Kidney (tissue), 14 donors: Measurements from ENCODE around the gene APBB3. TPM values are rescaled to one million over a fixed set of nuclear protein-coding genes. Genes with fewer than 3 reads are reported as not detected.
A peak's percentile ranks its signal among the peaks of the same experiment; 100 is the strongest.

Experiments used
- DNase-seq, 5 donors: peaks; one replicate each; pipeline ENCODE4 v3.0.0-alpha.2; 2013 to 2020
- FAIRE-seq: peaks from 2 replicates; lab custom pipeline; 2012; peaks lifted over from hg19 to GRCh38; lab: Jason Lieb, UNC
- H3K27ac ChIP-seq, 2 donors: one replicate each; pipeline ENCODE4 v1.7.0; 2013; ENCODE audit warnings: low read depth in 2 of 2, low read length in 2 of 2, inconsistent platforms in 1 of 2
- H3K27me3 ChIP-seq: one replicate; pipeline ENCODE4 v1.7.1; 2013; ENCODE audit warnings: low read length, inconsistent platforms; ENCODE audit not compliant: control insufficient read depth, insufficient read depth
- H3K36me3 ChIP-seq, 3 donors: one replicate each; pipeline versions ENCODE4 v1.7.0 to v1.7.1; 2013; ENCODE audit warnings: low read length in 3 of 3, control low read depth in 1 of 3, inconsistent platforms in 1 of 3; ENCODE audit not compliant: insufficient read depth in 3 of 3, control insufficient read depth in 2 of 3
- H3K4me1 ChIP-seq, 3 donors: one replicate each; pipeline versions ENCODE4 v1.7.0 to v1.7.1; 2013; ENCODE audit warnings: low read length in 3 of 3, inconsistent platforms in 1 of 3, low read depth in 1 of 3; ENCODE audit not compliant: control insufficient read depth in 2 of 3, insufficient read depth in 2 of 3
- H3K4me3 ChIP-seq, 3 donors: one replicate each; pipeline versions ENCODE4 v1.7.0 to v1.8.1; 2013; ENCODE audit warnings: low read length in 3 of 3, control low read depth in 1 of 3, inconsistent platforms in 1 of 3
- H3K9ac ChIP-seq, 3 donors: one replicate each; pipeline versions ENCODE4 v1.7.0 to v1.7.1; 2013; ENCODE audit warnings: low read length in 3 of 3, control low read depth in 1 of 3, inconsistent platforms in 1 of 3
- H3K9me3 ChIP-seq, 3 donors: one replicate each; pipeline versions ENCODE4 v1.7.0 to v1.7.1; 2013; ENCODE audit warnings: low read length in 3 of 3, control low read depth in 1 of 3, inconsistent platforms in 1 of 3; ENCODE audit not compliant: control insufficient read depth in 2 of 3, insufficient read depth in 1 of 3
- intact Hi-C: fragments of 100-400 bp; cut with DNase I; formaldehyde crosslinking; loops from one replicate; pipeline ENCODE4 v1.11.1; 2022
- polyA plus RNA-seq: library from polyadenylated mRNA; stranded (reverse); fragments of 350-450 nt; fragmentation: Illumina TruSeq; extraction: RNeasy Lipid Tissue Mini Kit (QIAGEN cat#74804); gene quantifications from one replicate; pipeline ENCODE4 v1.2.3, GENCODE V29; 2014; ENCODE audit warnings: low read depth, low replicate concordance; ENCODE audit not compliant: insufficient read depth
- total RNA-seq: library from RNA; stranded (reverse); fragmentation: NEBNext Ultra II Directional; extraction: Animal tissue kit (Norgen Biotek cat#: 25700); gene quantifications from one replicate; pipeline ENCODE4 v1.2.1, GENCODE V29; 2021
- TF ChIP-seq, protein P1 (sequence below): IDR thresholded peaks from 3 replicates; pipeline ENCODE4 v1.5.1; 2012; ENCODE audit warnings: mild to moderate bottlenecking, moderate library complexity, borderline replicate concordance; ENCODE audit not compliant: insufficient read depth; ENCODE audit errors: extremely low read depth
- donor health status: control.
- donor health status: control.
- donor health status: control.
- donor health status: control.
- donor health status: control.
- donor health status: DM: yes; HTN: yes; CAD: no.
- donor health status: Normal renal cell carcinoma (clear cell type).

APBB3 gene
- total and polyA plus RNA-seq, 2 donors from 2014 or later = 19.6 to 33.9 TPM

DNA sequence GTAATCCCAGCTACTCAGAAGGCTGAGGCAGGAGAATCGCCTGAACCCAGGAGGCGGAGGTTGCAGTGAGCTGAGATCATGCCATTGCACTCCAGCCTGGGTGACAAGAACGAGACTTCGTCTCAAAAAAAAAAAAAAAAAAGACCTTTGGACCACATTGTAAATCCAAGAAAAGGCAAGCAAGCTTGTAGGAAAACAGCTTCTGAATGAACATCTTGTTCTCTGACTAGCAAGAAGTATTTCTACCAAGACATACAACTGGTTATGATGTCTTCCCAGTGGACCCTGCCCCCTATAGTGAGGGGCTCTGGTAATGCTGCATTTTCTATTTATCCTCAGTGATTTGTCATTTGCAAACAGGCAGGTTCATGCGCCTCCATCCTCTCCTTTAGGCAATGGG lies 21.4 kb downstream of the APBB3 start:
- H3K9me3 ChIP-seq = no peaks in the 10 kb centered on the region
- H3K36me3 ChIP-seq = peaks cover 11 to 41% (median 32%) of the 10 kb centered on the region in 3 donors
- intact Hi-C loops = loop anchor here (10.0 kb wide), 1 partner anchor 102 kb away; the partner anchor contains the start of genes IK and NDUFA2
- no peaks in the 10 kb centered on the region for H3K27me3 ChIP-seq
- no peak for DNase-seq
- TF ChIP-seq, protein P1, sequence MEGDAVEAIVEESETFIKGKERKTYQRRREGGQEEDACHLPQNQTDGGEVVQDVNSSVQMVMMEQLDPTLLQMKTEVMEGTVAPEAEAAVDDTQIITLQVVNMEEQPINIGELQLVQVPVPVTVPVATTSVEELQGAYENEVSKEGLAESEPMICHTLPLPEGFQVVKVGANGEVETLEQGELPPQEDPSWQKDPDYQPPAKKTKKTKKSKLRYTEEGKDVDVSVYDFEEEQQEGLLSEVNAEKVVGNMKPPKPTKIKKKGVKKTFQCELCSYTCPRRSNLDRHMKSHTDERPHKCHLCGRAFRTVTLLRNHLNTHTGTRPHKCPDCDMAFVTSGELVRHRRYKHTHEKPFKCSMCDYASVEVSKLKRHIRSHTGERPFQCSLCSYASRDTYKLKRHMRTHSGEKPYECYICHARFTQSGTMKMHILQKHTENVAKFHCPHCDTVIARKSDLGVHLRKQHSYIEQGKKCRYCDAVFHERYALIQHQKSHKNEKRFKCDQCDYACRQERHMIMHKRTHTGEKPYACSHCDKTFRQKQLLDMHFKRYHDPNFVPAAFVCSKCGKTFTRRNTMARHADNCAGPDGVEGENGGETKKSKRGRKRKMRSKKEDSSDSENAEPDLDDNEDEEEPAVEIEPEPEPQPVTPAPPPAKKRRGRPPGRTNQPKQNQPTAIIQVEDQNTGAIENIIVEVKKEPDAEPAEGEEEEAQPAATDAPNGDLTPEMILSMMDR = no peak
- H3K27ac ChIP-seq = peak overlapping the region in 1 of 2 donors; percentile 59
- no peak overlapping the region for H3K4me3 ChIP-seq
- peaks cover 0 to 11% (median 10%) of the 10 kb centered on the region in 3 donors for H3K4me1 ChIP-seq
- no peak overlapping the region for H3K9ac ChIP-seq
- FAIRE-seq = no peak

DNA sequence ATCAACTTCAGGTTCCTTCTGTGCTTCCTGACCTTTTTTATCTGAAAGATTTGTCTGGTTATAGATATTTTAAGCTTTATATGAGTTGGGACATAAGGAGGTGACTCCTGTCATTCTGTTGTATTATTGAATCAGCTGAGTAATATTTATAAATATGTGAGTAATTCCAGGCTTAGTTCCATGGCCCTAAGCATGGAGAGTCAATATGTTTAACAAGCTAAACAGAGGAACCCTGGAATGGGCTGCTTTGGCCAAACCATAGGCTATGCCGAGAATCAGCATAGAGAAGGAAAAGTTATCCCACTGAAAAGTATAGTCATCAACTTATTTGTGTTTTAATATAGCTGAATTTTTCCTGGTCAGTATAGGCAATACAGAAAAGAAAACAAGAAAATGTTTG lies 24.2 kb downstream of the APBB3 start:
- intact Hi-C loops = loop anchor here (10.0 kb wide), 1 partner anchor 105 kb away; the partner anchor contains the start of genes IK and NDUFA2
- DNase-seq (no peak), FAIRE-seq (no peak)
- TF ChIP-seq, protein P1 = no peak
- Histone ChIP-seq H3K9ac (no peak overlapping the region), H3K36me3 (peaks cover 13 to 52% (median 35%) of the 10 kb centered on the region in 3 donors), H3K27ac (no peak overlapping the region), H3K4me3 (no peak overlapping the region), H3K9me3 (no peaks in the 10 kb centered on the region), H3K27me3 (no peaks in the 10 kb centered on the region), H3K4me1 (no peaks in the 10 kb centered on the region)

DNA sequence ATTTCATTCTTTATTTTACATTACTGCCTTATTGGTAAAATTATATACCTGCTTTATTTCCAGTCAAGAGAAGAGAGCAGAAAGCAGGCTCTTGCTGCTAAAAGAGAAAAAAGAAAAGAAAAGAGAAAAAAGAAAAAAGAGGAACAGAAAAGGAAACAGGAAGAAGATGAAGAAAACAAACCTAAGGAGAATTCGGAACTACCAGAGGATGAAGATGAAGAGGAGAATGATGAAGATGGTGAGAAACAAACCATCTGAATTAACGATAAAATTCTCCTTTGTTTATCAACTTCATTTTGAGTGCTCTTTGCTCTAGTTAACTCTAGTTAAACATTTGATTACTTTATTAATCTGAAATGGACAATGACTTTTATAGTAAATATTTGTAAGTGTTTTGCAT lies 40.4 kb downstream of the APBB3 start:
- Histone ChIP-seq H3K9me3 (no peaks in the 10 kb centered on the region), H3K36me3 (peaks cover 8 to 41% (median 19%) of the 10 kb centered on the region in 3 donors), H3K4me3 (no peak overlapping the region), H3K27me3 (no peaks in the 10 kb centered on the region), H3K4me1 (no peaks in the 10 kb centered on the region), H3K9ac (no peak overlapping the region), H3K27ac (no peak overlapping the region)
- intact Hi-C loops = no loop called here
- FAIRE-seq = no peak
- no peak for DNase-seq
- TF ChIP-seq, protein P1 = no peak

DNA sequence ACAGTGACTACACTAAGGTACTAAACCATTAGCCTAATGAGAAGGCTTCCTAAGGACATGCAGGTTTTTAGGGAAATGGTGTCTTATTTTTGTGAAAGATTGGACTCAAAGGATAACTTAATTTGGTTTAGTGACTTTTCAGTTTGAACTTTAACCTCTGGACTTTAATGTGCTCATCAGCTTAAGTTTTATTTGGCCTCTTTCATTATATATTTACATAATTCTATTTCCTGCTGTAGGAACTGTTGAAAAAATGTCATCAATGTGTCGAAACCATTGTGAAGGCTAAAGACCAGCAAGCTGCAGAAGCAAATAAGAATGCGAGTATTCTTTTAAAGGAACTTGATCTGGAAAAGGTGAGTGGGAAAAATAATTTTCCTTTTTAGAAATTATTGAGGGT lies 51.3 kb downstream of the APBB3 start:
- no peaks in the 10 kb centered on the region for H3K4me1 ChIP-seq
- TF ChIP-seq, protein P1 = no peak
- H3K4me3 ChIP-seq = no peak overlapping the region
- DNase-seq (no peak), FAIRE-seq (no peak)
- no peaks in the 10 kb centered on the region for H3K27me3 ChIP-seq
- H3K27ac ChIP-seq = no peak overlapping the region
- no peaks in the 10 kb centered on the region for H3K9me3 ChIP-seq
- intact Hi-C loops = no loop called here
- H3K9ac ChIP-seq = no peak overlapping the region
- H3K36me3 ChIP-seq = peaks cover 5 to 15% (median 12%) of the 10 kb centered on the region in 3 donors
